ENCODE data around the gene YDJC.
"Not testable (repeated sequence)": the region's sequence is repeated elsewhere in the genome, so short reads cannot be mapped to it uniquely, and the experiment has no call there.

Gene YDJC

GRCh38 chr22:21641789-21642583 is 12.2 kb upstream of the YDJC start, which contains the start of gene SDF2L1:
SDF2L1 (plus strand) TSS chr22:21642302; CDS start chr22:21642337, 35 bp downstream.
- Histone ChIP-seq H3K27ac (peak within 1 kb of the TSS; percentile 46 to 76), H3K4me3 (peak within 1 kb of the TSS; percentile 74)
- no peak for TF ChIP-seq CTCF (IDR thresholded peaks at IDR 0.05)
- peak; percentile 99 for DNase-seq (ENCODE audit: low spot score)

GRCh38 chr22:21641417-21641788 is 11.6 kb upstream of the YDJC start:
- Histone ChIP-seq H3K4me3 (peak overlapping the region; percentile 74), H3K27ac (peak overlapping the region in 1 of 2 donors; percentile 66)
- no peak for TF ChIP-seq CTCF (IDR thresholded peaks at IDR 0.05)
- DNase-seq (ENCODE audit: low spot score): no peak

- TF ChIP-seq CTCF (IDR thresholded peaks at IDR 0.05): no peak
- Histone ChIP-seq H3K27ac (no peak overlapping the region), H3K4me3 (no peak overlapping the region)
- no peak for DNase-seq (ENCODE audit: low spot score)
These were observed 11.0 kb upstream of the YDJC start for GRCh38 chr22:21640810-21641209.

- DNase-seq (ENCODE audit: low spot score): no peak
- H3K4me3 ChIP-seq: no peak overlapping the region
- TF ChIP-seq CTCF (IDR thresholded peaks at IDR 0.05): no peak
- no peak overlapping the region for H3K27ac ChIP-seq
These were observed 9.5 kb upstream of the YDJC start for GRCh38 chr22:21639359-21639758.

- DNase-seq (ENCODE audit: low spot score); H3K4me3 ChIP-seq; H3K27ac ChIP-seq: not testable (repeated sequence)
These were observed 7.6 kb upstream of the YDJC start for GRCh38 chr22:21637450-21637849.

- no peak for TF ChIP-seq CTCF (IDR thresholded peaks at IDR 0.05)
- no peak overlapping the region for H3K4me3 ChIP-seq
- H3K27ac ChIP-seq: no peak overlapping the region
- DNase-seq (ENCODE audit: low spot score): no peak
These were observed 6.9 kb upstream of the YDJC start for GRCh38 chr22:21636629-21637218.

- no peak for DNase-seq (ENCODE audit: low spot score)
- Histone ChIP-seq H3K27ac (no peak overlapping the region), H3K4me3 (no peak overlapping the region)
- TF ChIP-seq CTCF (IDR thresholded peaks at IDR 0.05): no peak
These were observed 6.1 kb upstream of the YDJC start for GRCh38 chr22:21635771-21636510.

Measured in coronary artery (tissue), 2 donors.